Ascending aorta (tissue), 2 donors: ENCODE results near the gene HNRNPH1. TPM values are rescaled to one million over a fixed set of nuclear protein-coding genes. Genes with fewer than 3 reads are reported as not detected.
A peak's percentile ranks its signal among the peaks of the same experiment; 100 is the strongest.

Source experiments
- DNase-seq, 2 donors: peaks; one replicate each; pipeline ENCODE4 v3.0.0-alpha.2; 2019; ENCODE audit warnings: low spot score in 2 of 2
- H3K27ac ChIP-seq, 2 donors: fragments of 200-600 bp; sonication (generic); one replicate each; pipeline ENCODE4 v1.5.1; 2016 to 2017; ENCODE audit warnings: mild to moderate bottlenecking in 1 of 2
- H3K27me3 ChIP-seq: fragments of 200-600 bp; sonication (generic); one replicate; pipeline ENCODE4 v1.5.1; 2017
- H3K36me3 ChIP-seq, 2 donors: fragments of 200-600 bp; sonication (generic); one replicate each; pipeline ENCODE4 v1.5.1; 2016
- H3K4me1 ChIP-seq, 2 donors: fragments of 200-600 bp; sonication (generic); one replicate each; pipeline ENCODE4 v1.5.1; 2016 to 2017; ENCODE audit warnings: mild to moderate bottlenecking in 1 of 2
- H3K4me3 ChIP-seq, 2 donors: fragments of 200-600 bp; sonication (generic); one replicate each; pipeline ENCODE4 v1.5.1; 2016 to 2017; ENCODE audit warnings: mild to moderate bottlenecking in 1 of 2
- H3K9me3 ChIP-seq, 2 donors: fragments of 200-600 bp; sonication (generic); one replicate each; pipeline ENCODE4 v1.5.1; 2016
- CTCF ChIP-seq, 3 experiments: fragments of 200-600 bp in 2 of 3; fragments of 450-650 bp in 1 of 3; sonication (generic) in 2 of 3; IDR thresholded peaks; one replicate each; pipeline ENCODE4 v1.5.1; 2016 to 2019; ENCODE audit warnings: antibody characterized with exemption in 3 of 3, mild to moderate bottlenecking in 1 of 3, moderate library complexity in 1 of 3
- intact Hi-C: fragments of 100-400 bp; cut with DNase I; formaldehyde crosslinking; loops from one replicate; pipeline ENCODE4 v1.15.1; 2023
- total RNA-seq: library from RNA; depleted of rRNA; stranded (reverse); fragments of >200 nt; gene quantifications from one replicate; pipeline ENCODE4 v1.1.0, GENCODE V29; 2016

HNRNPH1 gene
- total RNA-seq, 1 donor from 2014 or later: 206 TPM

- H3K27ac ChIP-seq: no peak overlapping the region
Observed at GRCh38 chr5:179619776-179620175, 3.7 kb downstream of the HNRNPH1 start.

GRCh38 chr5:179618923-179619554 is 4.4 kb downstream of the HNRNPH1 start:
- Histone ChIP-seq H3K27me3 (no peaks in the 10 kb centered on the region), H3K27ac (no peak overlapping the region), H3K36me3 (peaks cover 61 to 84% of the 10 kb centered on the region in 2 donors), H3K4me1 (peaks cover 3 to 39% of the 10 kb centered on the region in 2 donors), H3K9me3 (no peaks in the 10 kb centered on the region), H3K4me3 (peak overlapping the region; percentile 99 to 100)
- no peak for TF ChIP-seq CTCF (IDR thresholded peaks at IDR 0.05)
- DNase-seq: no peak
- intact Hi-C loops: no loop called here

More at GRCh38 chr5:179619776-179620175, 3.7 kb downstream of the HNRNPH1 start:
- Histone ChIP-seq H3K9me3 (no peaks in the 10 kb centered on the region), H3K27me3 (no peaks in the 10 kb centered on the region), H3K4me1 (peaks cover 3 to 47% of the 10 kb centered on the region in 2 donors), H3K36me3 (peaks cover 54 to 76% of the 10 kb centered on the region in 2 donors), H3K4me3 (peak overlapping the region; percentile 99 to 100)
- intact Hi-C loops: loop anchor here (10.0 kb wide), 1 partner anchor 1195 kb away; no protein-coding TSS in a partner anchor
- no peak for TF ChIP-seq CTCF (IDR thresholded peaks at IDR 0.05)
- DNase-seq: no peak

GRCh38 chr5:179617930-179618329 is 5.5 kb downstream of the HNRNPH1 start:
- TF ChIP-seq CTCF (IDR thresholded peaks at IDR 0.05): no peak
- intact Hi-C loops: no loop called here
- Histone ChIP-seq H3K36me3 (peaks cover 72 to 95% of the 10 kb centered on the region in 2 donors), H3K27ac (no peak overlapping the region), H3K4me1 (peaks cover 3 to 38% of the 10 kb centered on the region in 2 donors), H3K9me3 (no peaks in the 10 kb centered on the region), H3K27me3 (no peaks in the 10 kb centered on the region), H3K4me3 (no peak overlapping the region)
- no peak for DNase-seq

GRCh38 chr5:179616002-179616594 is 7.4 kb downstream of the HNRNPH1 start:
- Histone ChIP-seq H3K36me3 (peaks cover 83 to 96% of the 10 kb centered on the region in 2 donors), H3K9me3 (no peaks in the 10 kb centered on the region), H3K27ac (peak overlapping the region in 1 of 2 donors; percentile 7), H3K4me3 (no peak overlapping the region), H3K4me1 (peaks cover 3 to 37% of the 10 kb centered on the region in 2 donors), H3K27me3 (no peaks in the 10 kb centered on the region)
- no peak for DNase-seq
- intact Hi-C loops: no loop called here
- TF ChIP-seq CTCF (IDR thresholded peaks at IDR 0.05): no peak

- no peak for DNase-seq
- Histone ChIP-seq H3K36me3 (peaks cover 85 to 96% of the 10 kb centered on the region in 2 donors), H3K4me1 (peaks cover 3 to 28% of the 10 kb centered on the region in 2 donors), H3K9me3 (no peaks in the 10 kb centered on the region), H3K27me3 (no peaks in the 10 kb centered on the region), H3K27ac (no peak overlapping the region), H3K4me3 (no peak overlapping the region)
- no peak for TF ChIP-seq CTCF (IDR thresholded peaks at IDR 0.05)
- intact Hi-C loops: no loop called here
Observed at GRCh38 chr5:179615203-179615602, 8.3 kb downstream of the HNRNPH1 start.
